Measurements from ENCODE around the gene OR2Z1.

DNA sequence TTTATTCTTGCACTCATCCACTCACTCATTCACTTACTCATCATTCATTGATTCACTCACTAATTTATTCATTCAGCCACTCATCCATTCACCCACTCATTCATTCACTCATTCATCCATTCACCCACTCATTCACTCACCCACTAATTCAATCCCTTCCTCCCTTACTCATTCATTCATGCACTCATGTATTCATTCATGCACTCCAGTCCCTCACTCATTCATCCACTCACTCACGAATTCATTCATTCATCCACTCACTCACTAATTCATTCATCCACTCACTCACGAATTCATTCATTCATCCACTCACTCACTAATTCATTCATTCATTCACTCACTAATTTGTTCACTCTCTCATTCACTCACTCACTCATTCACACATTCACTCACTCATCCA is 39.0 kb upstream of the OR2Z1 start:
- TF ChIP-seq, protein P1, sequence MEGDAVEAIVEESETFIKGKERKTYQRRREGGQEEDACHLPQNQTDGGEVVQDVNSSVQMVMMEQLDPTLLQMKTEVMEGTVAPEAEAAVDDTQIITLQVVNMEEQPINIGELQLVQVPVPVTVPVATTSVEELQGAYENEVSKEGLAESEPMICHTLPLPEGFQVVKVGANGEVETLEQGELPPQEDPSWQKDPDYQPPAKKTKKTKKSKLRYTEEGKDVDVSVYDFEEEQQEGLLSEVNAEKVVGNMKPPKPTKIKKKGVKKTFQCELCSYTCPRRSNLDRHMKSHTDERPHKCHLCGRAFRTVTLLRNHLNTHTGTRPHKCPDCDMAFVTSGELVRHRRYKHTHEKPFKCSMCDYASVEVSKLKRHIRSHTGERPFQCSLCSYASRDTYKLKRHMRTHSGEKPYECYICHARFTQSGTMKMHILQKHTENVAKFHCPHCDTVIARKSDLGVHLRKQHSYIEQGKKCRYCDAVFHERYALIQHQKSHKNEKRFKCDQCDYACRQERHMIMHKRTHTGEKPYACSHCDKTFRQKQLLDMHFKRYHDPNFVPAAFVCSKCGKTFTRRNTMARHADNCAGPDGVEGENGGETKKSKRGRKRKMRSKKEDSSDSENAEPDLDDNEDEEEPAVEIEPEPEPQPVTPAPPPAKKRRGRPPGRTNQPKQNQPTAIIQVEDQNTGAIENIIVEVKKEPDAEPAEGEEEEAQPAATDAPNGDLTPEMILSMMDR (IDR thresholded peaks at IDR 0.05), result no peak
- no peak for TF ChIP-seq POLR2A (IDR thresholded peaks at IDR 0.05)
- TF ChIP-seq POLR2AphosphoS5 (IDR thresholded peaks at IDR 0.05), result no peak
- TF ChIP-seq EP300 (IDR thresholded peaks at IDR 0.05), result no peak
